C1 segment of cervical spinal cord (tissue), 14 donors: ENCODE measurements around the gene SPACA4.
A peak's percentile ranks its signal among the peaks of the same experiment; 100 is the strongest.
"Not testable (repeated sequence)": the region's sequence is repeated elsewhere in the genome, so short reads cannot be mapped to it uniquely, and the experiment has no call there.

Source experiments
- DNase-seq, 14 donors: peaks; one replicate each; lab custom pipeline; 2025; lab: John Stamatoyannopoulos, UW

SPACA4 gene

GRCh38 chr19:48606463-48607358 is at the start of gene SPACA4:
TSS of gene SPACA4 (plus strand) at chr19:48606742. CDS start at chr19:48606979, 237 bp downstream.
- no peak for DNase-seq

- DNase-seq, result no peak
Measured at GRCh38 chr19:48556825-48557224, 49.7 kb upstream of the SPACA4 start.

GRCh38 chr19:48558018-48558684 is 48.4 kb upstream of the SPACA4 start:
- DNase-seq, result no peak

GRCh38 chr19:48560095-48560530 is 46.4 kb upstream of the SPACA4 start:
- DNase-seq, result no peak

GRCh38 chr19:48561412-48561811 is 45.1 kb upstream of the SPACA4 start:
- no peak for DNase-seq

GRCh38 chr19:48565090-48565489 is 41.5 kb upstream of the SPACA4 start:
- no peak for DNase-seq

GRCh38 chr19:48568345-48568886 is 38.1 kb upstream of the SPACA4 start:
- DNase-seq, result peak in 13 of 14 donors; percentile 1 to 86 (median 52)

GRCh38 chr19:48569814-48570213 is 36.7 kb upstream of the SPACA4 start:
- DNase-seq, result no peak

GRCh38 chr19:48571378-48572162 is 35.0 kb upstream of the SPACA4 start:
- DNase-seq, result no peak

GRCh38 chr19:48573163-48573505 is 33.4 kb upstream of the SPACA4 start:
- no peak for DNase-seq

- DNase-seq, result no peak
Measured at GRCh38 chr19:48575931-48576622, 30.5 kb upstream of the SPACA4 start.

- not testable (repeated sequence) for DNase-seq
Measured at GRCh38 chr19:48577908-48578307, 28.6 kb upstream of the SPACA4 start.

- no peak for DNase-seq
Measured at GRCh38 chr19:48578891-48579290, 27.7 kb upstream of the SPACA4 start.

- no peak for DNase-seq
Measured at GRCh38 chr19:48582168-48582567, 24.4 kb upstream of the SPACA4 start.

- no peak for DNase-seq
Measured at GRCh38 chr19:48587387-48587786, 19.2 kb upstream of the SPACA4 start.

GRCh38 chr19:48588670-48589401 is 17.7 kb upstream of the SPACA4 start:
- peak in 13 of 14 donors; percentile 19 to 85 (median 62) for DNase-seq

- DNase-seq, result no peak
Measured at GRCh38 chr19:48591021-48591420, 15.5 kb upstream of the SPACA4 start.

GRCh38 chr19:48595171-48595570 is 11.4 kb upstream of the SPACA4 start:
- DNase-seq, result no peak

- no peak for DNase-seq
Measured at GRCh38 chr19:48595833-48596232, 10.7 kb upstream of the SPACA4 start.

GRCh38 chr19:48596237-48596636 is 10.3 kb upstream of the SPACA4 start:
- no peak for DNase-seq
